Stimulated activated CD4-positive, alpha-beta T cell treated with anti-CD3 and anti-CD28 coated beads, Interleukin-4, amount 100 ng/mL, for 24 hours (primary cell): ENCODE data around the gene SYT8.
"Not testable (repeated sequence)": the region's sequence is repeated elsewhere in the genome, so short reads cannot be mapped to it uniquely, and the experiment has no call there.

Experiments
- DNase-seq: peaks from one replicate; pipeline ENCODE4 v3.0.0-alpha.2; 2020

SYT8 gene

GRCh38 chr11:1862588-1863351, 28.0 kb downstream of the SYT8 start:
- DNase-seq, result no peak

- DNase-seq, result no peak
These were observed 28.8 kb downstream of the SYT8 start for GRCh38 chr11:1863352-1864216.

DNA sequence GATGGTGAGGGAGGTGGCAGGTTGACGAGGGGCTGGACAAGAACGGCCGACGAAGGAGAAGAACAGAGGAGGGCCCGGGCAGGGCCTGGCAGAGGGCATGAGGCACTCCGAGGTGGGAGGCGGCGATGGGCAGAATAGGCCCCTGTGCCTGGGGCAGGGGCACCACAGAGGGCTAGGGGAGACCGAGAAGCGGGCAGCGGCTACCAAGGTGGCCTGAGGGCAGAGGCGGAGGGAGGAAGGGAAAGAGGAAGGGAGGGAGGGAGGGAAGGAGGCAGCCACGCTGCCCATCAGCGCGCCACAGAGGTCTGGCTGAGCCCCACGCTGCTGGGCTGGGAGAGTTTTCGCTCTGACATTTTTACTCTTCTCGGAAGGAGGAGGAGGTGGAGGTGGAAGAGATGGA, 29.4 kb downstream of the SYT8 start:
- DNase-seq, result no peak

GRCh38 chr11:1864831-1865665, 30.3 kb downstream of the SYT8 start:
- DNase-seq, result no peak

GRCh38 chr11:1866226-1866625, 31.4 kb downstream of the SYT8 start:
- DNase-seq, result no peak

DNA sequence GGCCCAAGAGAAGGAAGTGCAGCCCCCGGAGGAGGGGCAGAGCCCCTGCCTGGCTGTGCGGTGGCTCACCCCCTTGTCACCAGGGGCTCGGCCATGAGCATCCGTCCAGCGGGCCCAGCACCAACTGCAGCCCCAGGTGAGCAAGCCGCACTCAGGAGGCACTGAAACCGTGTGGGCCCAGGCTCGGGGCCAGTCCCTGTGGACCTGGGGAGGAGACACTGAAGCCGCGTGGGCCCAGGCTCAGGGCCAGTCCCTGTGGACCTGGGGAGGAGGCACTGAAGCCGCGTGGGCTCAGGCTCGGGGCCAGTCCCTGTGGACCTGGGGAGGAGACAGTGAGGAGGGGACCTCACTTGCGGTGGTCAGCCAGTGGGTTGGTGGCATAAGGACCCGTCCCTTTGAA, 32.0 kb downstream of the SYT8 start:
- no peak for DNase-seq

- DNase-seq, result no peak
These were observed 32.6 kb downstream of the SYT8 start for GRCh38 chr11:1867381-1867780.

GRCh38 chr11:1868056-1868635, 33.4 kb downstream of the SYT8 start:
- DNase-seq, result no peak

- no peak for DNase-seq
These were observed 34.0 kb downstream of the SYT8 start for GRCh38 chr11:1868636-1869291.

- DNase-seq, result no peak
These were observed 34.9 kb downstream of the SYT8 start for GRCh38 chr11:1869427-1870325.

DNA sequence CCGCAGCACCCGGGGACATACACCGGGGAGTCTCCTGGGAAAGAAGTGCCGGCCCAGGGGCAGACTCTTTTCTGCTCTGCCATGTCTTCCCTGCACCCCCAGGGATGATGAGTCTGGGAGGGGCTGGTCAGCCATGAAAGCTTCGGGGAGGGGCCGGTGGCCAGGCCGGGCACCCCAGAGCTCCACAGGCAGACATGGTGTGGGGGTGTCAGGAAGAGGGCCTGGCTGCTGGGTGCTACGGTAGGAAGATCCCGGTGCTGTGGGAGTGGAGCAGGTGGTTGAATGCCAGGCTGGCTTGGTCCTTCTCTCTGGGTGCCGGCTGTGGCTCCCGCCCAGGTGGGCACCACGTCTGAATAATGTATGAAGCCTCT, 35.5 kb downstream of the SYT8 start:
- DNase-seq, result no peak

- peak; percentile 39 for DNase-seq
These were observed 36.1 kb downstream of the SYT8 start for GRCh38 chr11:1870721-1871466.

DNA sequence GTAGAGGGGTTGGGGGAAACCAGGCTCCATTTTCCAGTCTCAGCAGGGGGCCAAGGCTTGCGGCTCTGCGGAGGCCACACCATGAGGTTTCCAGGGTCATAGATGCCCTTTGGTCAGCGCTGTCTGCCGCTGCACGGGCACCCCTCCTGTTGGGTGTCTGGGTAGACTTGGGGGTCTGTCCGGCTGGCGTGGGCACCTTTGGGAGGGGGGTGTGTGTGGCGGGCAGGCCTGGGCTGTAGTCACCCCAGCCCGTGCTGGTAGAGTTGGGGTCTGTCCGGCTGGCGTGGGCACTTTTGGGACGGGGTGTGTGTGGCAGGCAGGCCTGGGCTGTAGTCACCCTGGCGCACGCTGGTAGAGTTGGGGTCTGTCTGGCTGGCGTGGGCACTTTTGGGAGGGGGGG, 36.7 kb downstream of the SYT8 start:
- no peak for DNase-seq

- no peak for DNase-seq
These were observed 37.6 kb downstream of the SYT8 start for GRCh38 chr11:1872267-1872985.

- no peak for DNase-seq
These were observed 38.4 kb downstream of the SYT8 start for GRCh38 chr11:1873048-1873812.

- DNase-seq, result not testable (repeated sequence)
These were observed 39.0 kb downstream of the SYT8 start for GRCh38 chr11:1873813-1874150.

DNA sequence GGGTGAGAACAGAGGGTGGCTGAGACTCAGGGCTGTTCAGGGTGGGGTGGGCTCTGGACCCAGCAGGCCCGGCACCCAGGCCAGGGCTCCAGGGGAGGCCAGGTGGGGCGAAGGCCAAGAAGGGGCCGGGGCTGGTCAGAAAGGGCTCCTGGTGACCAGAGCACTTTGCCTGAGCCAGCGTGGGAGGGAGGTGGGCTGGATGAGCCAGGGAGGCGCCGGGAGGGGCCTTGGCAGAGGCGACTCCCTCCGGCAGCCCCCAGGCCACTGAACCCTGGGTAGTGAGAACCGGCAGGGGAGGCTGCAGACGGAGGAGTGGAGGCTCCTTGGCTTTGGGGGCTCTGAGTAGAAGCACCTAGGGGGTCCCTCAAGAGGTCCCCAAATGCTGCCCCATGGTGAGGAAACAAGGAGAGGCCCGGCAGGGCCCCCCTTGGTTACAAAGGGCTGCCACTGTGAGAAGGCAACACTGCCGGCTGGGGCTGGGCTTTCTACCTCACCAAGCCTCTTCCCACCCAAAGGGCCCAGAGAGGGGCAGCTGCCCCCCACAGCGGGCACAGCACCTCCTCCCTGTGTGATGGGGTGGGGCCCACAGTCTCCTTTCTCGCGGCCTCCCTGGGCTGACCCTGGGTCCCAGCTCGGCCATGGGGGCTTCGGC, 39.8 kb downstream of the SYT8 start:
- DNase-seq, result not testable (repeated sequence)

- DNase-seq, result no peak
These were observed 40.5 kb downstream of the SYT8 start for GRCh38 chr11:1875093-1875850.
